GM18505 (cell line): ENCODE results near the gene C9orf50.

Experiments used
- ATAC-seq: cut with Tn5 transposase; IDR thresholded peaks from one replicate; pipeline ENCODE4 v1.9.1; 2021; ENCODE audit not compliant: unreplicated experiment
- POLR2A ChIP-seq: IDR thresholded peaks from 4 replicates; pipeline ENCODE4 v1.6.1; 2011; ENCODE audit warnings: borderline replicate concordance; ENCODE audit not compliant: insufficient read depth, insufficient read length; ENCODE audit errors: extremely low read depth

C9orf50 gene

GRCh38 chr9:129567842-129568559 is 52.9 kb downstream of the C9orf50 start:
- TF ChIP-seq POLR2A = no peak
- no peak for ATAC-seq

GRCh38 chr9:129567329-129567728 is 53.6 kb downstream of the C9orf50 start:
- TF ChIP-seq POLR2A = no peak
- ATAC-seq = no peak

- no peak for ATAC-seq
- TF ChIP-seq POLR2A = no peak
These were observed 54.2 kb downstream of the C9orf50 start for GRCh38 chr9:129566563-129567266.

- TF ChIP-seq POLR2A = no peak
These were observed 58.0 kb downstream of the C9orf50 start for GRCh38 chr9:129562917-129563316.

GRCh38 chr9:129562514-129562913 is 58.4 kb downstream of the C9orf50 start:
- no peak for TF ChIP-seq POLR2A
- no peak for ATAC-seq

More at GRCh38 chr9:129562917-129563316, 58.0 kb downstream of the C9orf50 start:
- no peak for ATAC-seq
